Measurements from ENCODE around the gene NOL9.

The NOL9 gene

DNA sequence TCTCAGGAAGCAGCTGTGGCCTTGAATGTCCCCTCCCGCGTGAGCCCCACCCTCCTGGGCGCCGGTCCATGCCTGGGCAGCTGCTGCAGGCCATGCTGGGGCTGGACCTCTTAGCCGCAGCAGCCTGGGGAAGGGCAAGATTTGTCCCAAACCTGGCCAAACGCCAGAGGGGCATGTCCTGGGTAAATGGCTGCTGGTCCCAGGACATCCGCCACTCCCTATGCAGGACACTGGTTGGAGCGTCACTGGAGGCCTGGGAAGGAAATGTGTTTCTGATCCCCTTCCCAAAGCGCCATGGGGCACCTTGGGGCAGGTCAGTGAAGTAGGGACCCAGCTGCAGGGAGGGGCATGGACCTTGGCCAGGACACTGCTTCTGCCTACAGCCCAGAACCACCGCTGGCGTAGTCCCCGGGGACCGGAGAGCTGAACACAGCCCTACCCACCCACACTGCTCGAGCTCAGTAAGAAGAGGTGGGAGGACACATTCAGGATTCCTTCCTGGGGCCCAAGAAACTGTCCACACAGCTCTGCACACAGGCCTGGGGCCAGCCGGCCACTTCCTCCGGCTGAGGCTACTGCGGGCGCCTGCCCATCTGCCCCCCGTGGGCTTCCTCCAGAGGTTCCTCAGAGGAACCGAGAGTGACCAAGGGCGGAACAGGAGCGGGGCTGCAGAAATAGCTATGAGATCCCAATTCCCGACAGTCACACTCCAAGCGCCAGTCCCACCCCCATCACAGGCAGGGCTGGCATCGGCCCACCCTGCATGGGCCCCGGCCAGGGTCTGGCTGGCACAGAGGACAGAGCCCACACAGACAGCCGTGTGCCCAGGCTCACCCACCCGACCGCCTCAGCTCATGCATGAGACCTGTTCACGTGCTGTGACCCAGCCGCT is 52.1 kb downstream of the NOL9 start:
- DNase-seq (ENCODE audit: low read depth, low spot score), result no peak

GRCh38 chr1:6501279-6501813 is 53.0 kb downstream of the NOL9 start:
- in situ Hi-C loops (cut with HindIII; ENCODE audit: low sequenced_read_pairs), result no loop called here

More for the DNA sequence above, 52.1 kb downstream of the NOL9 start:
- no peak overlapping the region for H3K4me3 ChIP-seq (ENCODE audit: low read depth, low read length)
- in situ Hi-C loops (cut with HindIII; ENCODE audit: low sequenced_read_pairs), result no loop called here
- TF ChIP-seq, protein P1, sequence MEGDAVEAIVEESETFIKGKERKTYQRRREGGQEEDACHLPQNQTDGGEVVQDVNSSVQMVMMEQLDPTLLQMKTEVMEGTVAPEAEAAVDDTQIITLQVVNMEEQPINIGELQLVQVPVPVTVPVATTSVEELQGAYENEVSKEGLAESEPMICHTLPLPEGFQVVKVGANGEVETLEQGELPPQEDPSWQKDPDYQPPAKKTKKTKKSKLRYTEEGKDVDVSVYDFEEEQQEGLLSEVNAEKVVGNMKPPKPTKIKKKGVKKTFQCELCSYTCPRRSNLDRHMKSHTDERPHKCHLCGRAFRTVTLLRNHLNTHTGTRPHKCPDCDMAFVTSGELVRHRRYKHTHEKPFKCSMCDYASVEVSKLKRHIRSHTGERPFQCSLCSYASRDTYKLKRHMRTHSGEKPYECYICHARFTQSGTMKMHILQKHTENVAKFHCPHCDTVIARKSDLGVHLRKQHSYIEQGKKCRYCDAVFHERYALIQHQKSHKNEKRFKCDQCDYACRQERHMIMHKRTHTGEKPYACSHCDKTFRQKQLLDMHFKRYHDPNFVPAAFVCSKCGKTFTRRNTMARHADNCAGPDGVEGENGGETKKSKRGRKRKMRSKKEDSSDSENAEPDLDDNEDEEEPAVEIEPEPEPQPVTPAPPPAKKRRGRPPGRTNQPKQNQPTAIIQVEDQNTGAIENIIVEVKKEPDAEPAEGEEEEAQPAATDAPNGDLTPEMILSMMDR (IDR thresholded peaks at IDR 0.05; ENCODE audit: low read depth, low read length), result no peak

GRCh38 chr1:6500544-6501278 is 53.6 kb downstream of the NOL9 start:
- H3K4me3 ChIP-seq (ENCODE audit: low read depth, low read length), result no peak overlapping the region
- TF ChIP-seq, protein P1 (IDR thresholded peaks at IDR 0.05; ENCODE audit: low read depth, low read length), result no peak
- DNase-seq (ENCODE audit: low read depth, low spot score), result no peak
- in situ Hi-C loops (cut with HindIII; ENCODE audit: low sequenced_read_pairs), result no loop called here

More at GRCh38 chr1:6501279-6501813, 53.0 kb downstream of the NOL9 start:
- no peak for DNase-seq (ENCODE audit: low read depth, low spot score)
- no peak overlapping the region for H3K4me3 ChIP-seq (ENCODE audit: low read depth, low read length)
- TF ChIP-seq, protein P1 (IDR thresholded peaks at IDR 0.05; ENCODE audit: low read depth, low read length), result no peak

DNA sequence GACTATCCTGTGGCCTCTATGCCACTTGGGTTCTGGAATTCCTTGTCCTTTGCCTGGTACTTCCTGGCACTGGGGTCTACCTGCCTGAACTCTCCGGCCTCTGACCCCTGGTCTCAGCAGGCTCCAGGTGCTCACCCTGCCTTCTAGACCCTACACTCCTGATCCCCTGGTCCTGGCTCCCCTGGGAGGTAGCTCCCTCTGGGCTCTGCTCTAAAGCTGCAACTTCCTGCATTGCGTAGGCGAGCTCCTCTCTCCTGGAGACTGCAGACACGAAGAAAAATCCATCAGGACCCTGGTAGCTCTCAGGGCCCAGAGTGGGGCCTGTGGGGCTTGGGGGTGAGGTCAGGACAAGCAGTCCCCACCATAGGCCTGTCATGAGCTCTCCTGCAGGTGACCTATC is 55.0 kb downstream of the NOL9 start:
- in situ Hi-C loops (cut with HindIII; ENCODE audit: low sequenced_read_pairs), result no loop called here
- TF ChIP-seq, protein P1 (IDR thresholded peaks at IDR 0.05; ENCODE audit: low read depth, low read length), result no peak
- no peak overlapping the region for H3K4me3 ChIP-seq (ENCODE audit: low read depth, low read length)
- DNase-seq (ENCODE audit: low read depth, low spot score), result no peak

DNA sequence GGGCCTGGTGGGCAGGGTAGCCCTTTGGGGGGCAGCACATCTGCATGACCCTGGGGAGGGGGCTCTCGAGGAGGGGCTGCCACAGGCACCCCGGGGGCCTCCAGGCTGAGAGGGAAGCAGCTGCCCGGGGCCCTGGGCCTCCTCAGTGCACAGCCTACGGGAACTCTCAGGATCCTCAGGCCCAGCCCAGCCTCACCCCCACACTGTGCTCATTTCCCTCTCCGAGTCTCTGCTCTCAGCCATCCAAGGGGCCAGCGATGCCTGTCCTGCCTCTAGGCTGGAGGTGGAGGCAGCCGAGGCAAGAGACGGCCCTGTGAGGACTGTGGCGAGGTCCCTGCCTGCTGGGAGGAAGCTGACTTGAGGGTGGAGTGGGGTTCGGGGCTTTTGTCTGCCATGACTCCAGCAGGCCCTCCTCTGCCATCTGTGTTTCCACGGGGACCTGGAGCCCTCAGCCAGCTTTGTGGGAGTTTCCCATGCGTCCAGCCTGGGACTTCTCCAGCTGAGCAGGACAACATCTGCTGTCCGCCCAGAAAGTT is 55.7 kb downstream of the NOL9 start:
- in situ Hi-C loops (cut with HindIII; ENCODE audit: low sequenced_read_pairs), result no loop called here
- H3K4me3 ChIP-seq (ENCODE audit: low read depth, low read length), result no peak overlapping the region
- TF ChIP-seq, protein P1 (IDR thresholded peaks at IDR 0.05; ENCODE audit: low read depth, low read length), result no peak
- no peak for DNase-seq (ENCODE audit: low read depth, low spot score)

- TF ChIP-seq, protein P1 (IDR thresholded peaks at IDR 0.05; ENCODE audit: low read depth, low read length), result no peak
- in situ Hi-C loops (cut with HindIII; ENCODE audit: low sequenced_read_pairs), result no loop called here
- peak overlapping the region; percentile 62 for H3K4me3 ChIP-seq (ENCODE audit: low read depth, low read length)
- DNase-seq (ENCODE audit: low read depth, low spot score), result no peak
These were observed 56.3 kb downstream of the NOL9 start for GRCh38 chr1:6497867-6498575.
